ENCODE data around the gene ALDH1A1.

DNA sequence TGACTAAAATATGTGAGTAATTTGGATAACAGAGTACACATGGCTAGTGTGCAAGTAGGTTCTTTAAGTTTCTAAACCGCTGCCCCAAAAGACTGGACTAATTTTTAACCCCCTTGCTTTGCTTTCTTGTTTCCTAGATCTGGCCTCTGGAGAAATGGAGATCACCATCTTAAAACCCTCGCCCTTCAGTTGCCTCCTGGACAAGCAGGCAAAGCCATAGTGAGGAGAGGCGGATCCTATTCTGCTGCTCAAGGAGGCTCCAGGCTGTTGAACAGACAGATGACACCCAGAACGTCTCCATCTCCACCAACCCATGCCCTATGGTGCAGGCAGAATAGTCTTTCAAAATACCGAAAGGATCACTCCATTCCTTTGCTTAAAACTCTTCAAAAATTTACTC lies 28.6 kb upstream of the ALDH1A1 start:
- no peak for TF ChIP-seq POLR2A (IDR thresholded peaks at IDR 0.05)
- TF ChIP-seq, protein P1, sequence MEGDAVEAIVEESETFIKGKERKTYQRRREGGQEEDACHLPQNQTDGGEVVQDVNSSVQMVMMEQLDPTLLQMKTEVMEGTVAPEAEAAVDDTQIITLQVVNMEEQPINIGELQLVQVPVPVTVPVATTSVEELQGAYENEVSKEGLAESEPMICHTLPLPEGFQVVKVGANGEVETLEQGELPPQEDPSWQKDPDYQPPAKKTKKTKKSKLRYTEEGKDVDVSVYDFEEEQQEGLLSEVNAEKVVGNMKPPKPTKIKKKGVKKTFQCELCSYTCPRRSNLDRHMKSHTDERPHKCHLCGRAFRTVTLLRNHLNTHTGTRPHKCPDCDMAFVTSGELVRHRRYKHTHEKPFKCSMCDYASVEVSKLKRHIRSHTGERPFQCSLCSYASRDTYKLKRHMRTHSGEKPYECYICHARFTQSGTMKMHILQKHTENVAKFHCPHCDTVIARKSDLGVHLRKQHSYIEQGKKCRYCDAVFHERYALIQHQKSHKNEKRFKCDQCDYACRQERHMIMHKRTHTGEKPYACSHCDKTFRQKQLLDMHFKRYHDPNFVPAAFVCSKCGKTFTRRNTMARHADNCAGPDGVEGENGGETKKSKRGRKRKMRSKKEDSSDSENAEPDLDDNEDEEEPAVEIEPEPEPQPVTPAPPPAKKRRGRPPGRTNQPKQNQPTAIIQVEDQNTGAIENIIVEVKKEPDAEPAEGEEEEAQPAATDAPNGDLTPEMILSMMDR (IDR thresholded peaks at IDR 0.05 in 4 of 5, conservative IDR thresholded peaks at IDR 0.05 in 1 of 5) = no peak
